WTC11 (cell line): ENCODE results near the gene QPCTL. TPM values are rescaled to one million over a fixed set of nuclear protein-coding genes. Genes with fewer than 3 reads are reported as not detected.

Experiments used
- AFF4 ChIP-seq: sonication (generic); formaldehyde crosslinking; IDR thresholded peaks from 2 replicates; pipeline ENCODE4 v1.8.1; 2023; ENCODE audit warnings: mild to moderate bottlenecking, missing genetic modification reagents, borderline replicate concordance
- CDX4 ChIP-seq: fragments of 250-450 bp; sonication (Bioruptor Pico); IDR thresholded peaks from 2 replicates; pipeline ENCODE4 v1.9.0; 2021; ENCODE audit warnings: moderate library complexity, mild to moderate bottlenecking, inconsistent platforms, borderline replicate concordance
- CREB1 ChIP-seq: sonication (generic); formaldehyde crosslinking; IDR thresholded peaks from 2 replicates; pipeline ENCODE4 v1.8.0; 2023; ENCODE audit warnings: mild to moderate bottlenecking, missing genetic modification reagents
- ELF4 ChIP-seq: sonication (generic); formaldehyde crosslinking; IDR thresholded peaks from 2 replicates; pipeline ENCODE4 v1.8.1; 2022; ENCODE audit warnings: low read depth, mild to moderate bottlenecking, moderate library complexity, missing genetic modification reagents
- FOXK1 ChIP-seq: sonication (generic); formaldehyde crosslinking; IDR thresholded peaks from 2 replicates; pipeline ENCODE4 v1.8.0; 2022; ENCODE audit warnings: mild to moderate bottlenecking, moderate library complexity, missing genetic modification reagents
- IRF2 ChIP-seq: sonication (generic); formaldehyde crosslinking; IDR thresholded peaks from 2 replicates; pipeline ENCODE4 v1.8.0; 2022; ENCODE audit warnings: low read depth, missing genetic modification reagents, borderline replicate concordance
- KAT7 ChIP-seq: sonication (generic); formaldehyde crosslinking; IDR thresholded peaks from 2 replicates; pipeline ENCODE4 v1.8.1; 2023; ENCODE audit warnings: missing genetic modification reagents, mild to moderate bottlenecking, borderline replicate concordance
- NFATC4 ChIP-seq: fragments of 250-450 bp; sonication (Bioruptor Pico); IDR thresholded peaks from 2 replicates; pipeline ENCODE4 v1.9.0; 2021; ENCODE audit warnings: mild to moderate bottlenecking
- NFE2L1 ChIP-seq: sonication (generic); formaldehyde crosslinking; IDR thresholded peaks from 2 replicates; pipeline ENCODE4 v1.8.1; 2023; ENCODE audit warnings: missing genetic modification reagents
- NR1H2 ChIP-seq: sonication (generic); formaldehyde crosslinking; IDR thresholded peaks from 2 replicates; pipeline ENCODE4 v1.9.0; 2021; ENCODE audit warnings: mild to moderate bottlenecking, moderate library complexity, missing genetic modification reagents
- RELA ChIP-seq: sonication (generic); formaldehyde crosslinking; IDR thresholded peaks from 2 replicates; pipeline ENCODE4 v1.8.1; 2022; ENCODE audit warnings: missing genetic modification reagents, mild to moderate bottlenecking, borderline replicate concordance
- SMAD4 ChIP-seq: sonication (generic); formaldehyde crosslinking; IDR thresholded peaks from 2 replicates; pipeline ENCODE4 v1.8.0; 2022; ENCODE audit warnings: mild to moderate bottlenecking, missing genetic modification reagents
- TP53 ChIP-seq: sonication (generic); formaldehyde crosslinking; IDR thresholded peaks from 2 replicates; pipeline ENCODE4 v1.8.1; 2023; ENCODE audit warnings: mild to moderate bottlenecking, missing genetic modification reagents
- USF1 ChIP-seq: sonication (generic); formaldehyde crosslinking; IDR thresholded peaks from 2 replicates; pipeline ENCODE4 v1.8.0; 2022; ENCODE audit warnings: mild to moderate bottlenecking, missing genetic modification reagents
- USF2 ChIP-seq: sonication (generic); formaldehyde crosslinking; IDR thresholded peaks from 2 replicates; pipeline ENCODE4 v1.8.1; 2023; ENCODE audit warnings: mild to moderate bottlenecking, missing genetic modification reagents, moderate library complexity
- ZBTB21 ChIP-seq: sonication (generic); formaldehyde crosslinking; IDR thresholded peaks from 2 replicates; pipeline ENCODE4 v1.8.1; 2023; ENCODE audit warnings: mild to moderate bottlenecking, missing genetic modification reagents, borderline replicate concordance
- ZBTB43 ChIP-seq: sonication (generic); formaldehyde crosslinking; IDR thresholded peaks from 2 replicates; pipeline ENCODE4 v1.8.1; 2023; ENCODE audit warnings: mild to moderate bottlenecking, missing genetic modification reagents
- ZNF263 ChIP-seq: sonication (generic); formaldehyde crosslinking; IDR thresholded peaks from 2 replicates; pipeline ENCODE4 v1.8.1; 2022; ENCODE audit warnings: low read depth, mild to moderate bottlenecking, moderate library complexity, missing genetic modification reagents
- total RNA-seq: library from RNA; stranded (reverse); gene quantifications from 3 replicates; pipeline ENCODE4 v1.2.3, GENCODE V29; 2021
- TF ChIP-seq, protein P1 (sequence below): fragments of 250-450 bp; sonication (Bioruptor Pico); IDR thresholded peaks from 2 replicates; pipeline ENCODE4 v2.1.2; 2022; ENCODE audit warnings: mild to moderate bottlenecking, moderate library complexity
- TF ChIP-seq, protein P2 (sequence below): sonication (generic); formaldehyde crosslinking; conservative IDR thresholded peaks from 2 replicates; pipeline ENCODE4 v1.8.1; 2023; ENCODE audit warnings: mild to moderate bottlenecking, low read depth, missing genetic modification reagents, moderate library complexity
- TF ChIP-seq, protein P3 (sequence below): sonication (generic); formaldehyde crosslinking; IDR thresholded peaks from 2 replicates; pipeline ENCODE4 v1.8.0; 2023; ENCODE audit warnings: missing genetic modification reagents, mild to moderate bottlenecking, borderline replicate concordance

The QPCTL gene
- total RNA-seq, 1 experiment from 2014 or later = 33.3 TPM

GRCh38 chr19:45692187-45693105 is at the start of gene QPCTL (continued):
- TF ChIP-seq, protein P1, sequence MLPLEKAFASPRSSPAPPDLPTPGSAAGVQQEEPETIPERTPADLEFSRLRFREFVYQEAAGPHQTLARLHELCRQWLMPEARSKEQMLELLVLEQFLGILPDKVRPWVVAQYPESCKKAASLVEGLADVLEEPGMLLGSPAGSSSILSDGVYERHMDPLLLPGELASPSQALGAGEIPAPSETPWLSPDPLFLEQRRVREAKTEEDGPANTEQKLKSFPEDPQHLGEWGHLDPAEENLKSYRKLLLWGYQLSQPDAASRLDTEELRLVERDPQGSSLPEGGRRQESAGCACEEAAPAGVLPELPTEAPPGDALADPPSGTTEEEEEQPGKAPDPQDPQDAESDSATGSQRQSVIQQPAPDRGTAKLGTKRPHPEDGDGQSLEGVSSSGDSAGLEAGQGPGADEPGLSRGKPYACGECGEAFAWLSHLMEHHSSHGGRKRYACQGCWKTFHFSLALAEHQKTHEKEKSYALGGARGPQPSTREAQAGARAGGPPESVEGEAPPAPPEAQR (CRISPR knock-in tag) = no peak
- TF ChIP-seq RELA (CRISPR knock-in tag) (0 out of 2 replicates have a peak, but pooled peaks have one; percentile 17), NFE2L1 (CRISPR knock-in tag) (peak; percentile 46; the same call in 1 of the 2 replicates), AFF4 (no peak), CREB1 (CRISPR knock-in tag) (0 out of 2 replicates have a peak, but pooled peaks have one; percentile 23), ZBTB43 (CRISPR knock-in tag) (no peak), ZBTB21 (CRISPR knock-in tag) (no peak), USF2 (CRISPR knock-in tag) (no peak), CDX4 (no peak), FOXK1 (CRISPR knock-in tag) (0 out of 2 replicates have a peak, but pooled peaks have one; percentile 8), NR1H2 (CRISPR knock-in tag) (peak; percentile 23; the same call in 1 of the 2 replicates), SMAD4 (no peak), IRF2 (CRISPR knock-in tag) (no peak), ZNF263 (CRISPR knock-in tag) (no peak), KAT7 (CRISPR knock-in tag) (0 out of 2 replicates have a peak, but pooled peaks have one; percentile 69), USF1 (CRISPR knock-in tag) (peak; percentile 19; the same call in 1 of the 2 replicates), NFATC4 (CRISPR knock-in tag) (no peak), ELF4 (no peak), TP53 (CRISPR knock-in tag) (no peak)
- TF ChIP-seq, protein P2, sequence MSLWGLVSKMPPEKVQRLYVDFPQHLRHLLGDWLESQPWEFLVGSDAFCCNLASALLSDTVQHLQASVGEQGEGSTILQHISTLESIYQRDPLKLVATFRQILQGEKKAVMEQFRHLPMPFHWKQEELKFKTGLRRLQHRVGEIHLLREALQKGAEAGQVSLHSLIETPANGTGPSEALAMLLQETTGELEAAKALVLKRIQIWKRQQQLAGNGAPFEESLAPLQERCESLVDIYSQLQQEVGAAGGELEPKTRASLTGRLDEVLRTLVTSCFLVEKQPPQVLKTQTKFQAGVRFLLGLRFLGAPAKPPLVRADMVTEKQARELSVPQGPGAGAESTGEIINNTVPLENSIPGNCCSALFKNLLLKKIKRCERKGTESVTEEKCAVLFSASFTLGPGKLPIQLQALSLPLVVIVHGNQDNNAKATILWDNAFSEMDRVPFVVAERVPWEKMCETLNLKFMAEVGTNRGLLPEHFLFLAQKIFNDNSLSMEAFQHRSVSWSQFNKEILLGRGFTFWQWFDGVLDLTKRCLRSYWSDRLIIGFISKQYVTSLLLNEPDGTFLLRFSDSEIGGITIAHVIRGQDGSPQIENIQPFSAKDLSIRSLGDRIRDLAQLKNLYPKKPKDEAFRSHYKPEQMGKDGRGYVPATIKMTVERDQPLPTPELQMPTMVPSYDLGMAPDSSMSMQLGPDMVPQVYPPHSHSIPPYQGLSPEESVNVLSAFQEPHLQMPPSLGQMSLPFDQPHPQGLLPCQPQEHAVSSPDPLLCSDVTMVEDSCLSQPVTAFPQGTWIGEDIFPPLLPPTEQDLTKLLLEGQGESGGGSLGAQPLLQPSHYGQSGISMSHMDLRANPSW (CRISPR knock-in tag) = no peak
- TF ChIP-seq, protein P3, sequence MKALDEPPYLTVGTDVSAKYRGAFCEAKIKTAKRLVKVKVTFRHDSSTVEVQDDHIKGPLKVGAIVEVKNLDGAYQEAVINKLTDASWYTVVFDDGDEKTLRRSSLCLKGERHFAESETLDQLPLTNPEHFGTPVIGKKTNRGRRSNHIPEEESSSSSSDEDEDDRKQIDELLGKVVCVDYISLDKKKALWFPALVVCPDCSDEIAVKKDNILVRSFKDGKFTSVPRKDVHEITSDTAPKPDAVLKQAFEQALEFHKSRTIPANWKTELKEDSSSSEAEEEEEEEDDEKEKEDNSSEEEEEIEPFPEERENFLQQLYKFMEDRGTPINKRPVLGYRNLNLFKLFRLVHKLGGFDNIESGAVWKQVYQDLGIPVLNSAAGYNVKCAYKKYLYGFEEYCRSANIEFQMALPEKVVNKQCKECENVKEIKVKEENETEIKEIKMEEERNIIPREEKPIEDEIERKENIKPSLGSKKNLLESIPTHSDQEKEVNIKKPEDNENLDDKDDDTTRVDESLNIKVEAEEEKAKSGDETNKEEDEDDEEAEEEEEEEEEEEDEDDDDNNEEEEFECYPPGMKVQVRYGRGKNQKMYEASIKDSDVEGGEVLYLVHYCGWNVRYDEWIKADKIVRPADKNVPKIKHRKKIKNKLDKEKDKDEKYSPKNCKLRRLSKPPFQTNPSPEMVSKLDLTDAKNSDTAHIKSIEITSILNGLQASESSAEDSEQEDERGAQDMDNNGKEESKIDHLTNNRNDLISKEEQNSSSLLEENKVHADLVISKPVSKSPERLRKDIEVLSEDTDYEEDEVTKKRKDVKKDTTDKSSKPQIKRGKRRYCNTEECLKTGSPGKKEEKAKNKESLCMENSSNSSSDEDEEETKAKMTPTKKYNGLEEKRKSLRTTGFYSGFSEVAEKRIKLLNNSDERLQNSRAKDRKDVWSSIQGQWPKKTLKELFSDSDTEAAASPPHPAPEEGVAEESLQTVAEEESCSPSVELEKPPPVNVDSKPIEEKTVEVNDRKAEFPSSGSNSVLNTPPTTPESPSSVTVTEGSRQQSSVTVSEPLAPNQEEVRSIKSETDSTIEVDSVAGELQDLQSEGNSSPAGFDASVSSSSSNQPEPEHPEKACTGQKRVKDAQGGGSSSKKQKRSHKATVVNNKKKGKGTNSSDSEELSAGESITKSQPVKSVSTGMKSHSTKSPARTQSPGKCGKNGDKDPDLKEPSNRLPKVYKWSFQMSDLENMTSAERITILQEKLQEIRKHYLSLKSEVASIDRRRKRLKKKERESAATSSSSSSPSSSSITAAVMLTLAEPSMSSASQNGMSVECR (CRISPR knock-in tag) = peak; percentile 88; the same call in 1 of the 2 replicates
